ENCODE measurements around the gene GFPT2. TPM values are rescaled to one million over a fixed set of nuclear protein-coding genes. Genes with fewer than 3 reads are reported as not detected.

GFPT2 gene
- total and polyA plus RNA-seq, 2 of the 8 experiments (the other 6 are each of a cell fraction or from before 2014, with no cell fraction given): 83.7 to 143 TPM

GRCh38 chr5:180373454-180373853 is 20.3 kb upstream of the GFPT2 start:
- no peaks in the 10 kb centered on the region for H3K79me2 ChIP-seq (ENCODE audit: control insufficient read depth in 1 of 2, insufficient read depth in 2 of 2, low read length in 2 of 2)
- H2BK20ac ChIP-seq (ENCODE audit: low read length): no peak overlapping the region
- no peaks in the 10 kb centered on the region for H3K9me3 ChIP-seq (ENCODE audit: insufficient read depth in 2 of 2, low read depth in 1 of 2, low read length in 1 of 2)
- H2BK12ac ChIP-seq (ENCODE audit: low read depth, low read length): no peak overlapping the region
- H3K27ac ChIP-seq (ENCODE audit: low read depth, low read length): no peak overlapping the region
- no peak overlapping the region for H3K14ac ChIP-seq (ENCODE audit: insufficient read length)
- no peak overlapping the region for H3K23ac ChIP-seq (ENCODE audit: insufficient read length)
- no peaks in the 10 kb centered on the region for H3K4me1 ChIP-seq (replicated peaks in 1 of 4; ENCODE audit: control insufficient read depth in 3 of 4, insufficient read depth in 4 of 4, low read length in 3 of 4)
- no peak overlapping the region for H3K4ac ChIP-seq (replicated peaks; ENCODE audit: insufficient read length, low read depth, low read length)
- H3K4me3 ChIP-seq (ENCODE audit: extremely low read depth in 1 of 4, insufficient read depth in 2 of 4, low read depth in 3 of 4, low read length in 4 of 4): no peak overlapping the region
- no peak overlapping the region for H4K5ac ChIP-seq (ENCODE audit: insufficient read length, low read depth, low read length)
- H3K79me1 ChIP-seq (ENCODE audit: low read depth, low read length): no peaks in the 10 kb centered on the region
- no peak overlapping the region for H4K8ac ChIP-seq (ENCODE audit: extremely low read depth, insufficient read depth, low read length)
- H2AFZ ChIP-seq (ENCODE audit: low read length): no peak overlapping the region
- ChIA-PET POLR2A (ENCODE audit: partially characterized antibody) (interaction anchor here (0.5 to 1.0 kb wide), 2 partner anchors 25 to 194 kb away, joined by 3 to 4 read pairs; no protein-coding TSS in a partner anchor), CTCF (ENCODE audit: partially characterized antibody) (interaction anchor here (0.7 to 2.3 kb wide), 3 partner anchors 53 to 173 kb away, joined by 3 to 7 read pairs (median 3); no protein-coding TSS in a partner anchor)
- H4K91ac ChIP-seq (replicated peaks; ENCODE audit: insufficient read length, low read length): no peak overlapping the region
- H3K4me2 ChIP-seq (ENCODE audit: insufficient read depth in 1 of 2, low read depth in 2 of 2, low read length in 2 of 2): no peak overlapping the region
- H3K9ac ChIP-seq (replicated peaks in 1 of 4; ENCODE audit: extremely low read depth in 1 of 4, low read depth in 3 of 4, low read length in 3 of 4): no peak overlapping the region
- H3K18ac ChIP-seq (ENCODE audit: extremely low read depth, low read length): no peak overlapping the region
- H3K36me3 ChIP-seq (ENCODE audit: control insufficient read depth in 2 of 4, insufficient read depth in 4 of 4, low read length in 3 of 4): no peaks in the 10 kb centered on the region
- H3K23me2 ChIP-seq (ENCODE audit: low read depth, low read length): no peaks in the 10 kb centered on the region
- H3K56ac ChIP-seq (replicated peaks; ENCODE audit: insufficient read length, low read depth, low read length): no peak overlapping the region
- DNase-seq (ENCODE audit: low read depth in 1 of 2, low spot score in 2 of 2) (no peak), FAIRE-seq (no peak)
- 94% methylated on average over 5 of the region's 5 CpGs; no CpG with 5 or more reads in 1 of the 2 experiments for WGBS, 2 experiments (ENCODE audit: extremely low coverage in 1 of 2, insufficient coverage in 1 of 2, insufficient read length in 1 of 2, insufficient replicate concordance in 2 of 2, low coverage in 1 of 2, low lambda C conversion rate in 2 of 2, missing lambda C conversion rate in 1 of 2)
- H2BK5ac ChIP-seq (ENCODE audit: low read depth, low read length): no peak overlapping the region
- no peaks in the 10 kb centered on the region for H4K20me1 ChIP-seq (replicated peaks in 1 of 2; ENCODE audit: control insufficient read depth in 1 of 2, insufficient read depth in 2 of 2, low read length in 2 of 2)
- no peak overlapping the region for H2AK5ac ChIP-seq (ENCODE audit: low read depth, low read length)
- no peak overlapping the region for H2BK120ac ChIP-seq (replicated peaks; ENCODE audit: low read depth, low read length)
- no peaks in the 10 kb centered on the region; a peak in 1 of 7 replicates for H3K27me3 ChIP-seq (replicated peaks in 1 of 4; ENCODE audit: control insufficient read depth in 3 of 4, extremely low read depth in 1 of 4, insufficient read depth in 3 of 4, low read length in 3 of 4)
- H2BK15ac ChIP-seq (ENCODE audit: low read length): no peak overlapping the region
- TF ChIP-seq JUN (IDR thresholded peaks at IDR 0.05; ENCODE audit: low read depth, low read length) (no peak), GTF2F1 (IDR thresholded peaks at IDR 0.05; ENCODE audit: borderline replicate concordance, low read depth, low read length) (no peak), E2F6 (IDR thresholded peaks at IDR 0.05) (no peak), EP300 (IDR thresholded peaks at IDR 0.05; ENCODE audit: borderline replicate concordance in 1 of 2, low read depth in 2 of 2, low read length in 2 of 2) (no peak), NRF1 (IDR thresholded peaks at IDR 0.05; ENCODE audit: low read depth, low read length) (no peak)

All from H1 (cell line).